Measurements from ENCODE around the gene GIMAP2.

Gene GIMAP2

DNA sequence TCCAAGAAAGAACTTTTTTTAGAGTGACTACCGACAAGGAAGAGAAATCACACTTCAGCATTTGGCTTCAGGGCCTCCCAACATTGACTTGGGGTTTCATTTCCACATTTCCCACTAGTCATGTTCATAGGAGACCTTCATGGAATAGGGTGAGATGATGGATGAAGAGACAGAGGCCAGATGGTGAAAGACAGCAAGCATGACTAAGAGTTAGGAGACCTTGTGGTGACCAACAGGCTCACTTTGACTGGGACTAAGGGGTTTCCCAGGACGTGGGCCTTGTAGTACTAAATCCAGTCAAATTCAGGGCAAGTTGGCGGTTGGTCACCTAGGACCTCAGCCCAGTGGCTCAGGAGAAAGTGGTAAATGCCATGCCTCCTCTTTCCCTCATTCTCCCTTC lies 48.7 kb downstream of the GIMAP2 start:
- DNase-seq: no peak

DNA sequence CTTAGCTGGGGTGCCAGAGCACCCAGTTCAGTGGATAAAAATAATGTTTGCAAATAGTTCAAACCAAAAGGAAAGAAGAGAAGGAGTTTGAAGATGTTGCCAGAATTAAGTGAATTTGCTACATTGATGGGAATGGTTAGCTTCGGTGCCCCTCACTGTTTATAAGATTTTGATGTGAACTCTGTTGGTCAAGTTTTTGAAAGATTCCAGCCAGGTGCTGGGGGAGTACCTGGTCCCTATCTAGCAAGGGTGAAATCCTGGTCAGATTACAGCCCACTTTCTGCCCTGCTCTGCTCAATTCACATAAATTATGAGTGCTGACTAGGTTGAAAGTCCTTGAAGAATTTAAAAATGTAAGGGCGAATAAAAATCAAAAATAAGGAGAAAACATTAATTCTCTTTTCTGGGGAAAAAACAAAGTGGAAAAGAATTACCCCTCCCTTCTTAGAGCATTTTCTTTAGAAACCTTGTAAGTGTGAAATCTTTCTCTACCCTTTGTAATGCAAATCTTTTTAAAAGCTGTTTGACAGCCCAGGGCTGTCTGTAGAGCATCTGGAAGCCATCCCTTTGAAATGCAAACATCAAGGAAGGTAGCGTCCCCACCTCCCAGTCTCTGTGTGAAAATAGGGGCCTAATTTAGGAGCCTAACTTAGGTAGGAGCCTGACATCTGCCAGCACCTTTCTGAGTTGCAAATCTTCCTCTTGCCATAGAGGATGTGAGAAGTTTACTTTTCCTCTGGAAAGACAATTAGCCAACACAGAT lies 50.3 kb downstream of the GIMAP2 start:
- DNase-seq: peak; percentile 44

DNA sequence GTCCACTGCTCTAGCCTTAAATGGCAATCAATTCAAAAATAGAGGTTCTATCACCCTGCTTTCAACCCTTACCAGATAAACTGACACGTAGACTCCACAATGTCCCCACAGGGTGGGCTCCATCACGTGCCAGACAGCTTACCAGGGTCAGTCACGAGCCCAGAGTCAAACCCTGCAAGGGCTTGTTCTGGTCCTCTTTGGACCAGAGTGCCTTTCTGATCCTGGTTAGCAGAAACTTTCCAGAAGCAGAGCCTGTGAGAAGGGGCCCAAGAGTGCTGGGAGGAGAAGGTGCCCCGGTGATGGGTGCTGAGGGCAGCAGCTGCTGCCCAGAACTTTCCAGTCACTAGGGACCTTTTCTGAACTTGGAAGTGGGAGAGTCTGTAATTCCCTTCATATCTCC lies 51.4 kb downstream of the GIMAP2 start:
- DNase-seq: peak; percentile 49

DNA sequence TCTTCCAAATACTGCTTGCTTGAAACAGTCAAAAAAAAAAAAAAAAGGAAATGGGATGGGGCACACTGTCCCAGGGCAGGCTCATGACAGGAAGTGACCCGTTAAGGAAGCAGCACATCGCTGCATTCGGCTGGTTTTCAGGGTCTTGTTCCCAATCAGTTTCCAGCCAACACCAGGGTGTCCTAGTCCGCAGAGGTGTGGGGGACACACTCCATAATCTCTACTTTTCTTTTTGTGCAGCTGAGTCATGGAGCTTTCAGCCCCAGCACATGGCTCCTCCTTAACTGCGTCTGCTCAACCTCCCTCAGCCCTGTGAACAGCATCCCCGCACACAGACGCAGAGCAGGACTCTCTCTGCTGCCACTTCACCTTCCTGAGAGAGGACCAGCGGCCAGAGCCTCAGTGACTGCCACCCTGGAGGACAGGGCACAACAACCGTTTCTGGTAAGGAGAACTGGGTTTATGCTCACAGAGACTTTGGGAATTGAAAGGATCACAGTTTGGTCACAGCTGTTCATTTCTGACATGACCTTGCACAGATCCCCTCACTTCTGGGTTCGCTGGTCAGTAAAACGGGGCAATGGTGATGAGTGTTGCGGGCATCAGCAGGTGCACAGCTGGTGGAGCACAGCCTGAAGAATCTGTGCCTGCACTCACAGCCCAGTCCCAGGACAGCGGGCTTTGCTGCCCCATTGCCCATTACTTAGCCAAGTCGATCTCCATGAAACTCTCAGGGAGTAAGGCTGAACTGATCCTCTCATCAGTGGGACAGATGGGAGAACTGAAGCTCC lies 52.0 kb downstream of the GIMAP2 start, which contains the start of gene GIMAP5:
Gene GIMAP5, plus strand, starts transcription at position 154 of the 791 bp plus-strand sequence. CDS start 3,467 bp downstream, outside the sequence.
- DNase-seq: peak; percentile 82

DNA sequence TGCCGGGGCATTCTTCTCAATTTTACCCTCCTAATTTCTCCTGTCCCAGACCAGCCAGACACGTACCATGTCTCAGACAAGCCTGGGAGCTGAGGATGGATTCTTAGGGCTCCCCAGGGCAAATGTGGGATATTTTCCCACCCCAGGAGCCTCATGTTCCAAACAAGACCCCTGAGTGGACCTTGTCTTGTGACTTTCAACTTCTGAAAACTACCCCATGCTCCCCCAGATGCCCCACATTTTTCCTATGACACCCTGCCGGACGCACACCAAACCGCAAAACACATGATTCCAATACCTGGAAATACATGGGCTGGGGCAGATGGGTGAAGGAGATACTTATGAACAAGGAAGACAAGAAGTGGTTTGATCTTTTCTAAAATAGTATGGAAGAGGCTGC lies 52.6 kb downstream of the GIMAP2 start:
- DNase-seq: peak; percentile 66

DNA sequence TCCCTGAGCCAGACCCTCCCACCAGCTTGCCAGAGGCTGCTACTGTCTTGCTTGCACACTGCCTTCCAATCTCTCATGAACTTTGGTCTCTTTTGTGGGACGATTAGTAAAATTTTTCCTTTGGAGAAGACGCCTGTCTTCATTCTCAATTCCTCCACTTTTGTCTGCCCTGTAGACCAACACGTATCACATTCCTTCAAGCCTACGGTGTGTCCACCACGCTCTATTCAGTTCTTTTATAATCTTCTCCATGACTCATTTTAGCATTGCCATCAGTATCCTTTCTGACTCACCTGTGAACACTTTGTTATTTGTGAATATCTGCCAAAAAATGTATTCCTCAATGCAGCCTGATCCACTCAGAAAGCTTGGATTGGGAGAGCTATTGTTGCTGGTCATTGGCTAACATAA lies 53.1 kb downstream of the GIMAP2 start:
- DNase-seq: peak; percentile 59

DNA sequence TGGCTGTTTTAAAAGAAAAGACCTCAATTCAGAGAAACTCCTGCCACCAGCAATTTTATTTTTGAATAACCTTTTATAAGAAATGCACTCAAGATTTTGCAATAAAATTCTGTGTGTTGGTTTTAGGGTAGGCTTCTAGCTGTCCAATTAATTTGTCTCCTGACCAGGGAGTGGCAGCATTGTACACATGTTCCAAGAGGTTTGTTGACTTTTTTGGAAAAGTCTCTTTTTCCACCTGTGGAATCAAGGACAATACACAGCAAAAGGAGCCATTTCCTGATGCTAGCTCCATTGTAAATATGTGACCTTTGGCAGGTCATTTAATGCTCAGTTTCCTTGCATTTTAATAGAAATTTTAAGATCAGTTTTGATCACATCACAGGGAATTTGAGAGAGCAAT lies 53.5 kb downstream of the GIMAP2 start:
- no peak for DNase-seq

DNA sequence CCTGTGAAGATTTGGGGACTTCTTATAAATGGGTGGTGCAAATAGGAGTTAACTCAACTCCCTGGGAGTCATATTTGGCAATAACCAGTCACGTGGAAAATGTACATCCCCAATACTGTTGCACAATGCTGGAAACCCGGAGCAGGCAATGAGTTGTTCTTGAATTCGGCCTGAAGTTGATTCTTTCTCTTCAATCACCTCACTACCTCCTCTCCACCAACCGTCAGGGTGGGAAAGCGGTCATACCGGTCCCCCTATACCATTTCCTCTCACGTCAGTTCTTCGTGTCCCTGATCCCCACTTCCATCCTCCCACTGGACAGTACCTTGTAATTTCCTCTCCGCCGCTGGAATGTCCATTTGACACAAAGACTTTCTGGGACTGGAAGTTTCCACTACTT lies 54.5 kb downstream of the GIMAP2 start:
- peak; percentile 60 for DNase-seq

DNA sequence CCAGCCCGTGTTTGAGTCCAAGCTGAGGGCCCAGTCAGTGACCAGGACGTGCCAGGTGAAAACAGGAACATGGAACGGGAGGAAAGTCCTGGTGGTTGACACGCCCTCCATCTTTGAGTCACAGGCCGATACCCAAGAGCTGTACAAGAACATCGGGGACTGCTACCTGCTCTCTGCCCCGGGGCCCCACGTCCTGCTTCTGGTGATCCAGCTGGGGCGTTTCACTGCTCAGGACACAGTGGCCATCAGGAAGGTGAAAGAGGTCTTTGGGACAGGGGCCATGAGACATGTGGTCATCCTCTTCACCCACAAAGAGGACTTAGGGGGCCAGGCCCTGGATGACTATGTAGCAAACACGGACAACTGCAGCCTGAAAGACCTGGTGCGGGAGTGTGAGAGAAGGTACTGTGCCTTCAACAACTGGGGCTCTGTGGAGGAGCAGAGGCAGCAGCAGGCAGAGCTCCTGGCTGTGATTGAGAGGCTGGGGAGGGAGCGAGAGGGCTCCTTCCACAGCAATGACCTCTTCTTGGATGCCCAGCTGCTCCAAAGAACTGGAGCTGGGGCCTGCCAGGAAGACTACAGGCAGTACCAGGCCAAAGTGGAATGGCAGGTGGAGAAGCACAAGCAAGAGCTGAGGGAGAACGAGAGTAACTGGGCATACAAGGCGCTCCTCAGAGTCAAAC lies 56.9 kb downstream of the GIMAP2 start:
- DNase-seq: peak; percentile 62

Data from CD4-positive, alpha-beta T cell treated with Interleukin-6 for 4 hours (primary cell).